IMR-90 (cell line): ENCODE results near the gene LARP4B. TPM values are rescaled to one million over a fixed set of nuclear protein-coding genes. Genes with fewer than 3 reads are reported as not detected.

Experiments
- ATAC-seq: fragments of 200-7000 bp; cut with Tn5 transposase; 2 replicates; pipeline ENCODE4 v1.9.1; 2020; ENCODE audit warnings: low read depth, mild to moderate bottlenecking, moderate library complexity
- BruUV-seq: library from RNA; stranded (reverse); fragments of 400-500 nt; replicated peaks from 2 replicates; lab custom pipeline; 2021; lab: Mats Ljungman, UMichigan
- CTCF ChIA-PET: fragments of 300-600 bp; formaldehyde crosslinking; extraction: SDS; loops from one replicate; lab custom pipeline; 2021; ENCODE audit warnings: antibody characterized with exemption; lab: Yijun Ruan, JAX
- POLR2A ChIA-PET: fragments of 300-600 bp; sonication (Branson Sonifier 250); formaldehyde crosslinking; loops from one replicate; lab custom pipeline; 2022; ENCODE audit warnings: antibody characterized with exemption; ENCODE audit not compliant: unreplicated experiment; lab: Charles Lee
- DNase-seq: peaks from one replicate; pipeline ENCODE4 v3.0.0; 2013
- H2AFZ ChIP-seq: replicated peaks from 2 replicates; pipeline ENCODE3; 2013; ENCODE audit warnings: low read length, mild to moderate bottlenecking; ENCODE audit not compliant: poor library complexity
- H2AK5ac ChIP-seq: 2 replicates; pipeline ENCODE4 v1.6.1; 2013; ENCODE audit warnings: low read depth, low read length, inconsistent platforms
- H2AK9ac ChIP-seq: replicated peaks from 2 replicates; pipeline ENCODE3; 2013; ENCODE audit warnings: mild to moderate bottlenecking, low read depth, low read length, moderate library complexity; ENCODE audit not compliant: poor library complexity
- H2BK120ac ChIP-seq: 2 replicates; pipeline ENCODE4 v1.6.1; 2013; ENCODE audit warnings: low read depth, low read length, inconsistent platforms
- H2BK15ac ChIP-seq: 3 replicates; pipeline ENCODE4 v1.6.1; 2013; ENCODE audit warnings: low read depth, low read length, inconsistent platforms
- H2BK20ac ChIP-seq: 2 replicates; pipeline ENCODE4 v1.6.1; 2013; ENCODE audit warnings: low read depth, mild to moderate bottlenecking, inconsistent platforms, low read length, moderate library complexity
- H2BK5ac ChIP-seq: 2 replicates; pipeline ENCODE4 v1.6.1; 2013; ENCODE audit warnings: mild to moderate bottlenecking, low read depth, low read length, inconsistent platforms; ENCODE audit not compliant: poor library complexity, severe bottlenecking
- H3K14ac ChIP-seq: replicated peaks from 2 replicates; pipeline ENCODE4 v1.6.1; 2013; ENCODE audit warnings: low read depth, low read length, inconsistent platforms
- H3K18ac ChIP-seq: 2 replicates; pipeline ENCODE4 v1.6.1; 2013; ENCODE audit warnings: low read depth, low read length, control low read depth
- H3K23ac ChIP-seq: 2 replicates; pipeline ENCODE4 v1.6.1; 2013; ENCODE audit warnings: low read depth, low read length, inconsistent platforms
- H3K27ac ChIP-seq: 2 replicates; pipeline ENCODE4 v1.5.1; 2013; ENCODE audit warnings: mild to moderate bottlenecking, control low read depth, low read length; ENCODE audit not compliant: insufficient read depth
- H3K27me3 ChIP-seq: 2 replicates; pipeline ENCODE4 v1.6.1; 2013; ENCODE audit warnings: low read length; ENCODE audit not compliant: control insufficient read depth, insufficient read depth
- H3K36me3 ChIP-seq: 2 replicates; pipeline ENCODE4 v1.6.1; 2013; ENCODE audit warnings: low read length, mixed read lengths; ENCODE audit not compliant: control insufficient read depth, insufficient read depth
- H3K4ac ChIP-seq: 2 replicates; pipeline ENCODE4 v1.6.1; 2013; ENCODE audit warnings: low read depth, low read length, inconsistent platforms
- H3K4me1 ChIP-seq: 2 replicates; pipeline ENCODE4 v1.6.1; 2013; ENCODE audit warnings: low read length, mixed read lengths; ENCODE audit not compliant: control insufficient read depth, insufficient read depth
- H3K4me2 ChIP-seq: 2 replicates; pipeline ENCODE4 v1.6.1; 2013; ENCODE audit warnings: low read depth, mild to moderate bottlenecking, control low read depth, low read length, moderate library complexity
- H3K4me3 ChIP-seq: 2 replicates; pipeline ENCODE4 v1.5.1; 2013; ENCODE audit warnings: low read depth, mild to moderate bottlenecking, control low read depth, low read length, moderate library complexity; ENCODE audit not compliant: insufficient read depth
- H3K56ac ChIP-seq: 2 replicates; pipeline ENCODE4 v1.6.1; 2013; ENCODE audit warnings: low read length, inconsistent platforms; ENCODE audit not compliant: insufficient read depth; ENCODE audit errors: extremely low read depth
- H3K79me1 ChIP-seq, 2 experiments: 2 replicates each; pipeline ENCODE4 v1.6.1; 2013; ENCODE audit warnings: low read length in 2 of 2, inconsistent platforms in 1 of 2, low read depth in 1 of 2
- H3K9ac ChIP-seq: 2 replicates; pipeline ENCODE4 v1.6.1; 2013; ENCODE audit warnings: low read depth, low read length, control low read depth
- H3K9me1 ChIP-seq: 2 replicates; pipeline ENCODE4 v1.6.1; 2013; ENCODE audit warnings: low read length, inconsistent platforms; ENCODE audit not compliant: insufficient read depth
- H3K9me3 ChIP-seq: 2 replicates; pipeline ENCODE4 v1.6.1; 2013; ENCODE audit warnings: low read length; ENCODE audit not compliant: control insufficient read depth, insufficient read depth
- H4K20me1 ChIP-seq: 2 replicates; pipeline ENCODE4 v1.6.1; 2013; ENCODE audit warnings: low read length, inconsistent platforms; ENCODE audit not compliant: insufficient read depth
- H4K5ac ChIP-seq: 2 replicates; pipeline ENCODE4 v1.6.1; 2013; ENCODE audit warnings: mild to moderate bottlenecking, low read depth, low read length, control low read depth
- H4K8ac ChIP-seq, 2 experiments: 2 replicates each; pipeline ENCODE4 v1.6.1; 2013; ENCODE audit warnings: low read depth in 2 of 2, low read length in 2 of 2, control low read depth in 1 of 2, inconsistent platforms in 1 of 2
- H4K91ac ChIP-seq: 2 replicates; pipeline ENCODE4 v1.6.1; 2013; ENCODE audit warnings: low read depth, low read length, inconsistent platforms; ENCODE audit not compliant: insufficient read depth
- CEBPB ChIP-seq: IDR thresholded peaks from 2 replicates; pipeline ENCODE4 v1.6.1; 2012; ENCODE audit warnings: low read depth, low read length, improper control_type of control experiment
- RCOR1 ChIP-seq: IDR thresholded peaks from 2 replicates; pipeline ENCODE4 v1.6.1; 2012; ENCODE audit warnings: mild to moderate bottlenecking, low read length, improper control_type of control experiment; ENCODE audit not compliant: insufficient replicate concordance
- WGBS, 2 experiments: methylation state at CpG; one replicate each; pipeline versions ENCODE4 v1.1.5 to v1.1.7; 2013; ENCODE audit warnings: missing lambda C conversion rate in 2 of 2; ENCODE audit not compliant: insufficient read length in 1 of 2; ENCODE audit errors: extremely low coverage in 2 of 2; 5-methylcytosine and 5-hydroxymethylcytosine counted together
- dilution Hi-C: fragments of 300-500 bp; cut with HindIII; formaldehyde crosslinking; loops from one replicate; pipeline ENCODE4 v1.14.3; 2018; ENCODE audit warnings: low sequenced_read_pairs; ENCODE audit not compliant: unreplicated experiment
- in situ Hi-C: fragments of 300-500 bp; cut with MboI; formaldehyde crosslinking; loops from 3 replicates; pipeline ENCODE4 v1.14.3; 2019; ENCODE audit warnings: low sequenced_read_pairs, inconsistent platforms, mixed read lengths
- intact Hi-C: fragments of 100-400 bp; cut with micrococcal nuclease; formaldehyde crosslinking; loops from 2 replicates; pipeline ENCODE4 v1.10.0; 2022
- polyA plus RNA-seq, 3 experiments: library from polyadenylated mRNA; depleted of rRNA; stranded (reverse); fragments of >200 nt; gene quantifications; 2 replicates each; pipeline ENCODE4 v1.2.3, GENCODE V29; 2012; ENCODE audit warnings: low replicate concordance in 1 of 3
- total RNA-seq: library from RNA; depleted of rRNA; stranded (reverse); fragments of >200 nt; gene quantifications from 2 replicates; pipeline ENCODE4 v1.2.3, GENCODE V29; 2012

LARP4B gene
- total and polyA plus RNA-seq, 2 of the 4 experiments (the other 2 are of a cell fraction) = 24.3 to 25.5 TPM

- Histone ChIP-seq H2BK5ac (no peak overlapping the region), H3K18ac (peak overlapping the region; percentile 6; the same call in 1 of the 2 replicates)
Observed at GRCh38 chr10:970311-971149, 39.0 kb upstream of the LARP4B start.

More at GRCh38 chr10:970311-971149, 39.0 kb upstream of the LARP4B start:
- no peaks in the 10 kb centered on the region for H4K20me1 ChIP-seq
- H2BK15ac ChIP-seq = no peak overlapping the region
- ChIA-PET CTCF (no interaction called here), POLR2A (no interaction called here)
- H4K5ac ChIP-seq = no peak overlapping the region
- no peak overlapping the region for H3K27ac ChIP-seq
- intact Hi-C loops (no loop called here), dilution Hi-C loops (no loop called here), in situ Hi-C loops (no loop called here)
- peak overlapping the region; percentile 65 for H2AFZ ChIP-seq
- no peak for TF ChIP-seq RCOR1
- peak; percentile 50 for TF ChIP-seq CEBPB
- no peak overlapping the region for H3K4me3 ChIP-seq
- no peak overlapping the region for H4K8ac ChIP-seq
- H3K23ac ChIP-seq = peak overlapping the region; percentile 13; the same call in 1 of the 2 replicates
- BruUV-seq = no TSS peak
- no peaks in the 10 kb centered on the region for H3K9me3 ChIP-seq
- no peak for DNase-seq
- no peak overlapping the region for H3K4ac ChIP-seq
- no peak overlapping the region for H4K91ac ChIP-seq
- H3K9me1 ChIP-seq = no peaks in the 10 kb centered on the region
- H3K4me1 ChIP-seq = peaks cover 9% of the 10 kb centered on the region
- ATAC-seq = peak; percentile 73
- no peak overlapping the region for H2AK5ac ChIP-seq
- H3K79me1 ChIP-seq = no peaks in the 10 kb centered on the region; a peak in 1 of 4 replicates
- H3K4me2 ChIP-seq = peak overlapping the region; percentile 65
- no peak overlapping the region for H3K56ac ChIP-seq
- no peak overlapping the region for H2BK120ac ChIP-seq
- no peak overlapping the region for H2BK20ac ChIP-seq
- peaks cover 2% of the 10 kb centered on the region; the same call in 1 of the 2 replicates for H3K27me3 ChIP-seq
- H3K14ac ChIP-seq = no peak overlapping the region
- 12% methylated on average over 5 of the region's 14 CpGs; no CpG with 5 or more reads in 1 of the 2 experiments for WGBS, 2 experiments
- no peaks in the 10 kb centered on the region for H3K36me3 ChIP-seq
- H2AK9ac ChIP-seq = no peak overlapping the region
- H3K9ac ChIP-seq = no peak overlapping the region
